IMR-90 (cell line): ENCODE measurements around the gene CGB7.

ENCODE experiments used
- BHLHE40 ChIP-seq: fragments of 150-350 bp; IDR thresholded peaks from 2 replicates; pipeline ENCODE4 v1.6.1; 2016; ENCODE audit warnings: mild to moderate bottlenecking, low read depth, low read length
- CTCF ChIP-seq: conservative IDR thresholded peaks from 2 replicates; pipeline ENCODE4 v1.5.1; 2012; ENCODE audit warnings: mild to moderate bottlenecking, low read depth, low read length, improper control_type of control experiment
- MXI1 ChIP-seq: IDR thresholded peaks from 2 replicates; pipeline ENCODE4 v1.6.1; 2012; ENCODE audit warnings: low read depth, mild to moderate bottlenecking, low read length, moderate library complexity, borderline replicate concordance
- POLR2A ChIP-seq: IDR thresholded peaks from 2 replicates; pipeline ENCODE4 v1.6.1; 2012; ENCODE audit warnings: mild to moderate bottlenecking, low read depth, low read length
- RAD21 ChIP-seq: IDR thresholded peaks from 2 replicates; pipeline ENCODE4 v1.6.1; 2012; ENCODE audit warnings: low read length, improper control_type of control experiment

- TF ChIP-seq CTCF = no peak
- TF ChIP-seq MXI1 = no peak
- TF ChIP-seq RAD21 = no peak
- no peak for TF ChIP-seq BHLHE40
- TF ChIP-seq POLR2A = no peak
These were observed 40.4 kb downstream of the CGB7 start, which contains the start of gene LHB for GRCh38 chr19:49017041-49017665.
